Spleen (tissue), 11 donors: ENCODE results near the gene LPP. TPM values are rescaled to one million over a fixed set of nuclear protein-coding genes. Genes with fewer than 3 reads are reported as not detected.

Experiments used
- DNase-seq: peaks from one replicate; pipeline ENCODE4 v3.0.0-alpha.2; 2020
- H3K27ac ChIP-seq, 8 donors: fragments of 200-600 bp; sonication (generic) in 7 of 8; 1 replicate in 4 of 8; 2 replicates in 4 of 8; pipeline versions ENCODE4 v1.5.0 to v1.8.0; 2016 to 2021; ENCODE audit warnings: inconsistent platforms in 4 of 8, mild to moderate bottlenecking in 4 of 8, moderate library complexity in 1 of 8
- H3K27me3 ChIP-seq, 7 donors: fragments of 200-600 bp; sonication (generic) in 6 of 7; replicated peaks in 1 of 7; 1 replicate in 4 of 7; 2 replicates in 3 of 7; pipeline versions ENCODE4 v1.5.0 to v1.8.0; 2016 to 2021; ENCODE audit warnings: inconsistent platforms in 3 of 7, mild to moderate bottlenecking in 1 of 7
- H3K36me3 ChIP-seq, 6 donors: fragments of 200-600 bp; sonication (generic) in 5 of 6; 1 replicate in 4 of 6; 2 replicates in 2 of 6; pipeline versions ENCODE4 v1.5.0 to v1.8.0; 2016 to 2021; ENCODE audit warnings: inconsistent platforms in 2 of 6
- H3K4me1 ChIP-seq, 6 donors: fragments of 200-600 bp; sonication (generic) in 5 of 6; 1 replicate in 3 of 6; 2 replicates in 3 of 6; pipeline versions ENCODE4 v1.5.0 to v1.8.0; 2016 to 2021; ENCODE audit warnings: inconsistent platforms in 3 of 6
- H3K4me3 ChIP-seq, 8 donors: fragments of 200-600 bp; sonication (generic) in 7 of 8; 1 replicate in 4 of 8; 2 replicates in 4 of 8; pipeline versions ENCODE4 v1.5.0 to v1.8.0; 2016 to 2021; ENCODE audit warnings: inconsistent platforms in 4 of 8, mild to moderate bottlenecking in 4 of 8, moderate library complexity in 2 of 8
- H3K9me3 ChIP-seq, 8 donors: fragments of 200-600 bp; sonication (generic) in 7 of 8; 1 replicate in 4 of 8; 2 replicates in 4 of 8; pipeline versions ENCODE4 v1.5.0 to v1.8.0; 2016 to 2021; ENCODE audit warnings: inconsistent platforms in 4 of 8
- POLR2A ChIP-seq, 3 donors: fragments of 450-650 bp; IDR thresholded peaks; one replicate each; pipeline ENCODE4 v1.5.1; 2017; ENCODE audit warnings: antibody characterized with exemption in 3 of 3, mild to moderate bottlenecking in 1 of 3
- POLR2AphosphoS5 ChIP-seq, 3 donors: sonication (generic); formaldehyde crosslinking; IDR thresholded peaks; one replicate each; pipeline ENCODE4 v1.5.1; 2017; ENCODE audit warnings: antibody characterized with exemption in 3 of 3
- WGBS, 5 donors: extraction: QIAGEN DNeasy Blood & Tissue Kit in 3 of 5; methylation state at CpG; one replicate each; pipeline versions ENCODE4 v1.1.5 to v1.1.7; 2013 to 2018; 5-methylcytosine and 5-hydroxymethylcytosine counted together
- intact Hi-C: fragments of 100-400 bp; cut with DNase I; formaldehyde crosslinking; loops from one replicate; pipeline ENCODE4 v1.15.0; 2023; ENCODE audit warnings: low total_unique reads
- polyA plus RNA-seq, 3 donors: library from polyadenylated mRNA; stranded (reverse); fragments of 200-250 nt; gene quantifications; one replicate each; pipeline ENCODE4 v1.2.1, GENCODE V29; 2013
- total RNA-seq, 7 donors: library from RNA; depleted of rRNA in 3 of 7; stranded (reverse); fragments of >200 nt in 3 of 7; fragmentation: NEBNext Ultra II Directional in 4 of 7; extraction: Animal tissue kit (Norgen Biotek cat#: 25700) in 4 of 7; gene quantifications; one replicate each; pipeline versions ENCODE4 v1.1.0 to v1.2.1, GENCODE V29; 2016 to 2021
- TF ChIP-seq, protein P1 (sequence below), 11 experiments: fragments of 200-600 bp in 7 of 11; fragments of 450-650 bp in 4 of 11; sonication (generic) in 4 of 11; IDR thresholded peaks in 8 of 11; conservative IDR thresholded peaks in 3 of 11; 1 replicate in 7 of 11; 2 replicates in 4 of 11; pipeline versions ENCODE4 v1.4.0 to v1.8.0; 2016 to 2021; ENCODE audit warnings: antibody characterized with exemption in 11 of 11, inconsistent platforms in 4 of 11, mild to moderate bottlenecking in 1 of 11
- donor health status: healthy with polysubstance abuse.
- donor health status: DM: no; HTN: no; CAD: no; lungs with moderate emphysema.
- donor health status: DM: no; HTN: no; CAD: no.
- donor health status: Bipolar disorder and iron deficiency.
- donor health status: healthy.
- donor health status: DM: no; HTN: no; CAD: no.
- donor health status: DM: yes; HTN: yes; CAD: no.

The LPP gene
- total and polyA plus RNA-seq, 10 donors: 2.4 to 270 (median 156) TPM

DNA sequence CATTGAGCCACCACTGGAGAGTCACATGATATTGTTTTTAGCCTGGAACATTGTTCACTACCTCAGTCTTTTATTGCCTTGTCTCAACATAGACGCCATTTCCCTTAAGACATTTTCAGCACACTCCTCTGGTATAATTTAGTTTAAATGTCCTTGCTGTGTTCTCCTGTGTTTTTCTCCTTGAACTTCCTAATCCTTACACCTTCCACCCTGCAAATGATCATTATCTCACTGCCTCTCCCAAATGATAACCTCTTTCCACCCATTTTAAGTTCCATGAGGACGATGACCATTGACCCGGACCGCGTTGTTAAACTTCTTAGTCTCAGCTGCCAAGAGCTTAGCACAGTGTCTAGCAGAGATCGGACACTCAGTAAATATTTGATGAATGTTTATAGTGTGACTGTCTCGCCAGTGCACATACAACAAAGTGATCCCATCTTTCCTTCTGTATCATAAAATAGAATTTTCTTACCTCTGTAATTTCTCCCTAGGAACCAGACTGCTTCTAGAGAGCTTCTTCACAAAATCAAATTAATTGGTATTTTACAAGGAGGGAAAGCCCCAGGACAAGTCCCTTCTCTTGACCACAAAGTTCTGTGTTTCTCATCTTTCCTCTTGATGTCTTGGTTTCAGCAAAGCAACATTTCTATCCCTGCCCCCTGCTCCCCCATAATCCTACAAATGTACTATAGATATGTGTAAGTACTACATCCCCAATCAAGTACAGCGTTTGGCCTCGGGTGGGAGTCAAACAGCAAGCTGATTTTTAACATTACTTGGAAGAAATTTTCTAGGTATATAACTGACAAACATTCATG is 429.6 kb downstream of the LPP start:
- peaks cover 5 to 75% (median 41%) of the 10 kb centered on the region in 6 donors for H3K4me1 ChIP-seq
- H3K4me3 ChIP-seq: no peak overlapping the region
- 64 to 76% (median 71%) methylated on average over 9 of the region's 9 CpGs for WGBS, 5 donors
- no peaks in the 10 kb centered on the region for H3K36me3 ChIP-seq
- H3K9me3 ChIP-seq: no peaks in the 10 kb centered on the region
- intact Hi-C loops: no loop called here
- H3K27ac ChIP-seq: peak overlapping the region in 4 of 8 donors; percentile 2 to 40 (median 32)
- no peaks in the 10 kb centered on the region for H3K27me3 ChIP-seq
- no peak for DNase-seq
- TF ChIP-seq, protein P1, sequence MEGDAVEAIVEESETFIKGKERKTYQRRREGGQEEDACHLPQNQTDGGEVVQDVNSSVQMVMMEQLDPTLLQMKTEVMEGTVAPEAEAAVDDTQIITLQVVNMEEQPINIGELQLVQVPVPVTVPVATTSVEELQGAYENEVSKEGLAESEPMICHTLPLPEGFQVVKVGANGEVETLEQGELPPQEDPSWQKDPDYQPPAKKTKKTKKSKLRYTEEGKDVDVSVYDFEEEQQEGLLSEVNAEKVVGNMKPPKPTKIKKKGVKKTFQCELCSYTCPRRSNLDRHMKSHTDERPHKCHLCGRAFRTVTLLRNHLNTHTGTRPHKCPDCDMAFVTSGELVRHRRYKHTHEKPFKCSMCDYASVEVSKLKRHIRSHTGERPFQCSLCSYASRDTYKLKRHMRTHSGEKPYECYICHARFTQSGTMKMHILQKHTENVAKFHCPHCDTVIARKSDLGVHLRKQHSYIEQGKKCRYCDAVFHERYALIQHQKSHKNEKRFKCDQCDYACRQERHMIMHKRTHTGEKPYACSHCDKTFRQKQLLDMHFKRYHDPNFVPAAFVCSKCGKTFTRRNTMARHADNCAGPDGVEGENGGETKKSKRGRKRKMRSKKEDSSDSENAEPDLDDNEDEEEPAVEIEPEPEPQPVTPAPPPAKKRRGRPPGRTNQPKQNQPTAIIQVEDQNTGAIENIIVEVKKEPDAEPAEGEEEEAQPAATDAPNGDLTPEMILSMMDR (IDR thresholded peaks at IDR 0.05 in 8 of 11, conservative IDR thresholded peaks at IDR 0.05 in 3 of 11): no peak
- TF ChIP-seq POLR2AphosphoS5 (IDR thresholded peaks at IDR 0.05) (no peak), POLR2A (IDR thresholded peaks at IDR 0.05) (no peak)

DNA sequence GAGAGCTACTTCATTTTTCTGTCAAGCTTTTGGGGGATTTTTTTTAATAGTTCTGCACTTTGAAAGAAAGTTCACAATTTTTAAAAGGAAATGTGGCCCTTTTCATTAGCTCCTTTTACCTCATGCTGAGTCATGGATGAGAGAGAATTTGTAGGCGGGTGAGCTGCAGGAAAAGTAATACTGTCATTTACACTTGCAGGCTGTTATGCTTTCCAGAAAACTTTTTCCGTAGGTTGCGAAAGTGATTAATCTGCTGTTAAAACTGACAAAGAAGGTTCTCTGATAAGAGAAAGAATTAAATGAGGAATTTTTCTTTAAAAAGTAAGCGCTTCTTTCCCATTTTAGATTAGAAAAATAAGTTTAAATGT is 430.2 kb downstream of the LPP start:
- TF ChIP-seq POLR2AphosphoS5 (IDR thresholded peaks at IDR 0.05) (no peak), POLR2A (IDR thresholded peaks at IDR 0.05) (no peak)
- TF ChIP-seq, protein P1 (IDR thresholded peaks at IDR 0.05 in 8 of 11, conservative IDR thresholded peaks at IDR 0.05 in 3 of 11): no peak
- intact Hi-C loops: no loop called here
- H3K4me1 ChIP-seq: peaks cover 8 to 75% (median 42%) of the 10 kb centered on the region in 6 donors
- H3K4me3 ChIP-seq: no peak overlapping the region
- no peaks in the 10 kb centered on the region for H3K9me3 ChIP-seq
- no peaks in the 10 kb centered on the region for H3K36me3 ChIP-seq
- no peak for DNase-seq
- 27 to 57% (median 40%) methylated on average over 4 of the region's 4 CpGs for WGBS, 5 donors
- H3K27me3 ChIP-seq: no peaks in the 10 kb centered on the region
- H3K27ac ChIP-seq: peak overlapping the region in 4 of 8 donors; percentile 2 to 40 (median 32)

DNA sequence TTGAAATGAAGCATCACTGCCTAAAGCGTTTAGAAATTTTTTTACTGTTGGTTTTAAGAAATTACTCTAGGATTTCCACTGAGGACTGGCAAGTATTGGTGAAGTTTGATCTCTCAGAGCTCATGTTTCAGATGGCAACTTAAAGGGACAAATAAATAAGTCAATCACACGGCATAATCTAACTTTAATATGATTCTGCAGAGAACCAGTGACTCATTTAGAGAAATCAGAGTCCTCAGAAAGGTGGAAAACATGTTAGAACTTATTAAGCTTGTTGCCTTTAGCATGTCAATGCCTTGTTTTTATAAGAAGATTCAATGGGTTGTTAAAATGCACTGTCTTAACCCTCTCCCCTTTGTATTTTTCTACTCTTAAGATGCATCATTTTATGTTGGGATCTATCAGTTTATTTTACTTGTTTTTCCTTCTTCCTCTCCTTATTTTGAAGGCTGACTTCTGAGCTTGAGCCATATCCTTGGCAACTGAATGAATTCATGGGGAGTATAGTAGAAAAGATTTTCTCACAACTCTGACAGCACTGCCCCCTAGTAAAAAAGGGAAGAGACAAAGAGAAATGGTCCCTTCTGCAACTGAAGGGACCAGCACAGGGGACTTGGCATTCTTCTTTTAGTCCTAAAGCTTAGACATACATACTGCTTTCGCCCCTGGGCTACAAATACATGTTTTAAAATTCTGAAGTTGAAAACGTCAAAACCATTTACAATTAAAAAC is 431.2 kb downstream of the LPP start:
- intact Hi-C loops: no loop called here
- Histone ChIP-seq H3K4me3 (no peak overlapping the region), H3K27me3 (no peaks in the 10 kb centered on the region), H3K9me3 (no peaks in the 10 kb centered on the region), H3K36me3 (no peaks in the 10 kb centered on the region), H3K4me1 (peaks cover 10 to 78% (median 49%) of the 10 kb centered on the region in 6 donors), H3K27ac (peak overlapping the region in 3 of 8 donors; percentile 7 to 40 (median 40))
- WGBS, 5 donors: 57 to 85% (median 80%) methylated on average over 4 of the region's 4 CpGs
- DNase-seq: no peak
- TF ChIP-seq POLR2A (IDR thresholded peaks at IDR 0.05) (no peak), POLR2AphosphoS5 (IDR thresholded peaks at IDR 0.05) (no peak)
- TF ChIP-seq, protein P1 (IDR thresholded peaks at IDR 0.05 in 8 of 11, conservative IDR thresholded peaks at IDR 0.05 in 3 of 11): peak in 1 of 11 experiments; percentile 17

DNA sequence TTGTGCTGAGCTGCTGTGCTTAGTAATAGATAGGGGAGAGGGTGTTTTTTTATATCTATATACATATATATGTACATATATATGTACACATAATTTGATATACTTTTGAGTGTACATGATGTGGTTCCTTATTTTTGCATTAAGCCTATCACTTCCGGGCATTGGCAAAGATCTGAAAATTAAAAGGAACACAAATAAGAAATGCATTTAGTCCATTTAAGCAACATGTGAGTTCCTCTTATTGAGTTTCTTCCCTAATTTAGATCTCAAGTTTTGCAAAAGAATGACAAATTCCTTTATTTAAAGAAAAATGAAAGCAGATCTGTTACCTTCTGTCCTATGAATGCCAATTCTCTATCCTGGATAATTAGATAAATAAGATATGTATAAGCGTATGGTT is 435.1 kb downstream of the LPP start:
- H3K36me3 ChIP-seq: no peaks in the 10 kb centered on the region
- peak overlapping the region in 1 of 8 donors; percentile 8 for H3K4me3 ChIP-seq
- DNase-seq: no peak
- no peaks in the 10 kb centered on the region for H3K9me3 ChIP-seq
- H3K27me3 ChIP-seq: no peaks in the 10 kb centered on the region
- H3K4me1 ChIP-seq: peaks cover 2 to 48% (median 26%) of the 10 kb centered on the region in 6 donors
- H3K27ac ChIP-seq: peak overlapping the region in 6 of 8 donors; percentile 28 to 73 (median 61)
- intact Hi-C loops: no loop called here
- WGBS, 5 donors: 51 to 71% (median 66%) methylated on average over 2 of the region's 2 CpGs
- TF ChIP-seq, protein P1 (IDR thresholded peaks at IDR 0.05 in 8 of 11, conservative IDR thresholded peaks at IDR 0.05 in 3 of 11): no peak
- TF ChIP-seq POLR2A (IDR thresholded peaks at IDR 0.05) (no peak), POLR2AphosphoS5 (IDR thresholded peaks at IDR 0.05) (no peak)
